Stimulated activated CD8-positive, alpha-beta memory T cell treated with anti-CD3 and anti-CD28 coated beads, Interleukin-12 subunit alpha, Interleukin-12 subunit beta, amount 100 ng/mL, for 4 hours (primary cell): ENCODE results near the gene FGD2.

Source experiments
- DNase-seq: peaks from one replicate; pipeline ENCODE4 v3.0.0-alpha.2; 2020; ENCODE audit warnings: low read depth

The FGD2 gene

GRCh38 chr6:37018198-37019064 is 13.0 kb downstream of the FGD2 start:
- peak; percentile 65 for DNase-seq

GRCh38 chr6:37019065-37019450 is 13.6 kb downstream of the FGD2 start:
- no peak for DNase-seq

GRCh38 chr6:37020381-37020780 is 14.9 kb downstream of the FGD2 start:
- DNase-seq = no peak

GRCh38 chr6:37020812-37021211 is 15.4 kb downstream of the FGD2 start:
- no peak for DNase-seq

- DNase-seq = peak; percentile 23
Observed at GRCh38 chr6:37021356-37022129, 16.1 kb downstream of the FGD2 start.

GRCh38 chr6:37022135-37022863 is 16.8 kb downstream of the FGD2 start:
- DNase-seq = no peak

- no peak for DNase-seq
Observed at GRCh38 chr6:37024656-37025337, 19.3 kb downstream of the FGD2 start.

GRCh38 chr6:37025621-37026466 is 20.4 kb downstream of the FGD2 start:
- DNase-seq = no peak

- DNase-seq = no peak
Observed at GRCh38 chr6:37027036-37027720, 21.7 kb downstream of the FGD2 start.

- no peak for DNase-seq
Observed at GRCh38 chr6:37027811-37028469, 22.5 kb downstream of the FGD2 start.

- no peak for DNase-seq
Observed at GRCh38 chr6:37029249-37029971, 24.0 kb downstream of the FGD2 start.

GRCh38 chr6:37030599-37030998 is 25.1 kb downstream of the FGD2 start:
- no peak for DNase-seq

- DNase-seq = no peak
Observed at GRCh38 chr6:37032239-37032638, 26.8 kb downstream of the FGD2 start.

- DNase-seq = no peak
Observed at GRCh38 chr6:37033255-37033654, 27.8 kb downstream of the FGD2 start.

GRCh38 chr6:37033819-37034795 is 28.7 kb downstream of the FGD2 start:
- no peak for DNase-seq

GRCh38 chr6:37036146-37036545 is 30.7 kb downstream of the FGD2 start:
- DNase-seq = no peak

GRCh38 chr6:37038292-37039198 is 33.1 kb downstream of the FGD2 start:
- no peak for DNase-seq
